HG02885 (cell line): ENCODE data around the gene FGF19.

ENCODE experiments used
- ATAC-seq: cut with Tn5 transposase; IDR thresholded peaks from one replicate; pipeline ENCODE4 v1.9.1; 2021; ENCODE audit warnings: mild to moderate bottlenecking; ENCODE audit not compliant: unreplicated experiment, poor library complexity

FGF19 gene

DNA sequence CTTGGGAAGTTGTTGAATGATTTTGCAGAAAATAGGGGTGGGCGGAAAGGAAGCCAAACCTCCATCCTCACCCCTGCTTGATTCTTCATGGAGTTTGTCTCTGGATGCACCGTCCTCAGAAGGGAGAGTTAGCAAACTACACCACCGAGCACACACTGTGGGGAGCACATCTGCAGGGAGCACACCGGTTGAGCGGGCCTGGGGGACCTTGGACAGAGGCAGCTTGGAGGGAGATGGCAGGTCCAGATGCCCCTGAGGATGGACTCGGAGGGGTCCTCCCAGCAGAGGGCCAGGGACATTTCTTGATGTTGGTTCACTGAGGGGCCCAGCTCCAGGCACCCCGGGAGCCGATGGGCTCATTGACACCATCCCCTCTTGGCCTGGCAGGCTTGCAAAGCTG is 15.1 kb upstream of the FGF19 start:
- ATAC-seq, result no peak

DNA sequence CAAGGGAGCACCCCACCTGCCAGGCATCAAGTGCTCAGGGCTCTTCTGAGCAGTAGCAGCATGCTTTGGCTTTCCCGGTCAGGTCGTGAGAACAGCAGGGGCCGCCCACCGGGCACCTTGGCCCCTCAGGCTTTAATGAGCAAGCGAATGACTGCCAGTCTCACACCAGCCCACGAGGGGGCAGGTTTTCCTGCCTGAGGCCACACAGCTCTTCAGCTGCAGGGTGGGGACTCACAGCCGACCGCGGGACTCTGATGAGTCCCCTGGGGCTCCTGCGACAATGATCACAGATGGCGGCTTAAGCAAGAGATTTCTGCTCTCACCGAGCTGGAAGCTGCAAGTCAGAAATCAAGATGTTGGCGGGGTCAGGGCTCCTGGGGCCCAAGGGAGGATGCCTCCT is 14.3 kb upstream of the FGF19 start:
- ATAC-seq, result no peak

DNA sequence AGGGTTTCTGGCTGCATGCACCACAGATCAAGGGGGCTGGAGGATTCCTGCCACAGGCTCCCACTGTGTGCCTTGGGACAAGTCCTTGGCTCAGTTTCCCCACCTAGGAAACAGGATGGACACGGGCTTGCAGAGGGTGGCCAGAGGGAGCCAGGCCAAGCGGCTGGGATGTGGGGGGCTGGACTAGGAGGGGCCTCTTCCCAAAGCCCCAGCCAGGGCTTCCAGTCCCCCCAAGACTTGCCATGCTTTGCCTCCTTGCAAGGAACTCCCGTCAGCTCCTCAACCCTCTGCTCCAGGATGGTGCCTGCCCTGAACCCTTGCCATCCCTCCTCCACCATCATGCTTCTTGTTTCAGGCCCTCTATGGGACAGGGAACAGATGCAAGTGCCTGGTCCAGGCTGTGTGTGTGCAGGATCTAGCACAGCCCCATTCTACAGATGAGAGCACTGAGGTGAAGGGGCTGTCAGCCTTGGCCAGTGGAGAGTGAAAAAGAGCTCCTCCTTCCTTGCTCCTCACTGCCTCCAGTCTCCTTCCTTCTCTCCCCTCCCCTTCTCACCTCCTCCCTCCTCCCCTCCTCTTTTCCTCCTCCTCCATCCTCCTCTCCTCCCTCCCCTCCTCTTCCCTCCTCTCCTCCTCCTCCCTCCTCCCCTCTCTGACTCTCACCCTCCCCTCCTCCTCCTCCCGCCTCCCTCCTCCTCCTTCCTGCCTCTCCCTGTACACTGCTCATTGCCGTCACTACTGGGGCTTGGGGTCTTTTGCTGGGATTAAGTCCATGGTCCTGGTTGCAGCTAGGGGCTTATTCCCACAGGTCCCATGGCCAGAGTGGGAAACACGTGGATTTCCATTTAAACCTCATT is 13.3 kb upstream of the FGF19 start:
- no peak for ATAC-seq

DNA sequence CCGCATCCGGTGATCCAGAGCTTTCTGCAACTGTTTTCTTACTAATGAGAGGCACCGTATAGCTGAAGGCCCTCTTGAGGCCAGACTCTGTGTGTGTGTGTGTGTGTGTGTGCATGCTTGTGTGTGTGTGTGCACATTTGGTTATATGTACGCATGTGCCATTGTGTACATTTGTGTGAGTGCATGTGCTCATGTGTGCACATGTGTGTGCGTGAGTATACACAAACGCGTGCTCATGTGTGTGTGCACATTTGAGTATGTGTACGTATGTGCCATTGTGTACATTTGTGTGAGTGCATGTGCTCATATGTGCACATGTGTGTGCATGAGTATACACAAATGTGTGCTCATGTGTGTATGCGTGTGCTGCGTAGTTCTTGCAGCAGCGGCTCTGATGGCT is 12.3 kb upstream of the FGF19 start:
- no peak for ATAC-seq

DNA sequence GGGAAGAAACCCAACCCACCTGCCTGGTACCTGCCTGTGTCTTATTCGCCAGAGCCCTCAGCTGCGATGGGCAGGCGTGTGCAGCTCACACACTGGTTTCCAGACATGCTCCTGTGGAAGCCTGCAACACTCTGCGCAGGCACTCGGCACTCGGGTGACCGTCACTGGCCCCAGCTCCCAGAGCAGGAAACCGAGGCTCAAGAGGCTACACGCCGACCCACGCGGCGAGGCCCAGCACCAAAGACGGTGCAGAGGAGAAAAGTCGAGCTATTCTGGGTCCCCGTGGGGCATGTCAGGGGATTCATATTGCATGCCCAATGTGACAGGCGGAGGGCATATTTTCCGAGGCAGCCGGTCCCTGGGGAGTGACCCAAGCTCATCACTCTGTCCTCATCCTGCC is 11.6 kb upstream of the FGF19 start:
- ATAC-seq, result no peak

DNA sequence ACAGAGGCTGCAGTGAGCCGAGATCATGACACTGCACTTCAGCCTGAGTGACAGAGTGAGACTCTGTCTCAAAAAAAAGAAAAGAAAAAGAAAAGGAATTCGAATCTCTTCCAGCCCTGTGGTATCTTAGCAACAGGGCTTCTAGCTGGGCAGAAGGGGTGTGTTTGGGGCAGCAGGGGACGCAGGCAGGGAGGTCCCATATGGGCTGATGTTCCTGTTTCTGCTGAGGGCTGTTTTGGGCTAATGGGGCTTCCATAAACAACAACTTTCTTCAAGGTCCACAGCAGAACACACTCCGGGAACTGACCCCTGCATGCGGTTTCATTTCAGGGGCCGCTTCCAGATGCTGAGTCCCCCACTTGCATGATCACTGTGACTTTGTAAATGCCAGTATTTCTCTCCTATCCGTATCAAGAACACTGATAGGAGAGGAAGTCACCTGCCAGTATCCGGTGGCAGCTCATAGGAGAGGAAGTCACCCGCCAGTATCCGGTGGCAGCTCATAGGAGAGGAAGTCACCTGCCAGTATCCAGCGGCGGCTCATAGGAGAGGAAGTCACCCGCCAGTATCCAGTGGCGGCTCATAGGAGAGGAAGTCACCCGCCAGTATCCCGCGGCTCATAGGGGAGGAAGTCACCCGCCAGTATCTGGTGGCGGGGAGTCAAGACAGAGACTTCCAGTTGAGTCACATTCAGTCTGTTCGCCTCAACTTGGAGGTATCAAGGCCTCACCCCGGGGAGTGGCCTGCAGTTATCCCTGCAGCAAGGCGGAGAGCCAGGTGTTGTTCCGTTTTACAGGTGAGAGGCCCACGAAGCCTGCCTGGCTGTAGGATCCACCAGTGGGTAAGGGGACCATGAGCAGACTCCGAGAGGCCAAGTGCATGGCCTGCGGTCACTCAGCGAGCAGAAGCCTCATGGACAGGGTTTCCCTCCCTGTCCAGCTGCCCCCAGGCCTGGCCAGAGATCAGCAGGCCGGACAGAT is 8.3 kb upstream of the FGF19 start:
- ATAC-seq, result no peak

DNA sequence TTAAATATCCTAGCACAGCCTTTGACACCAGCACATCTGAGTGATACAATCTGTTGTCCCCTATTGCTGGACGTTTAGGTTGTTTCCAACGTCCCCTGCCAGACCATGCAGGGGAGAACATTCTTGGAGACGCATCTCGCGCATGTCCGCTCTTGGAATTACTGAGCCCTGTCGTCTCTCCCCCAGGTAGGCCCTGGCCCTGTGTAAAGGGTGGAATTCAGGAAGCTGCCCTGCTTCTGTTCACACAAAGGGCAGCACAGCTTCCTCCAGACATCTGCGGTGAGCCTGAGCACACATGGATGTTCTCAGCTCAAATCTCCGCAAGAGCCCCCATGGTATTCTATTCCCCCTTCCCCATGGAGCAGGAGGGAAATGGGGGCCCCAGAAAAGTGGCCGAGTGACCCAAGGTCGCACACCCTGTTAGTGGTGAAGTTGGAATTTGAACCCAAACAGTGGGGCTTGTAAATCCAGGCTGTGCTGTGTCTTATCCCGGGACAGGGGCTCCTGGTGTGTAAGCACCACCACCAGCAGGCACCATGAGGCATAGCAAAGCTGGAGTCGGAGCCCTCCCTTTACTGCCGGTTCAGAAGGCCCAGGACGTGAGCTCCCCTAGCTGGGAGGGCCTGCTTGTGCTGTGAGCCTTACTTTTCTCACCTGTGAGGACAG is 5.0 kb upstream of the FGF19 start:
- ATAC-seq, result no peak

DNA sequence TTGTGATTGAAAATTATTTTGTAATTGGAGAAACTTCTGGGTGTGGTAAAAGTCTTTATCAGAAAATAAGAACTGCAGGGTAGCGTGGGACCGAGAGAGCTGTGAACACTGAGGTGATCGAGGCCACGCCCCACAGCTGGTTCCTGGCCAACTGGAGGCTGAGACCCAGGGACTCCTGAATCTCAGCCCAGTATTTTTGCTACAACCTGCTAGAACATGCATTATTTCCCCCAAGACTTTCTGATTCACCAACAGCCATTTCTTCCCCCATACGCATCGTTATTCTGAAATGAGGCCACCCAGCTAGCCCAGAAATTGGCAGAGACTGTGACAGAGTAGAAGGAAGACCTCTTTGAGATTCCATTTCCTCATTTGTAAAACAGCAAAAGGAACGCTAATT is 3.4 kb upstream of the FGF19 start:
- no peak for ATAC-seq

DNA sequence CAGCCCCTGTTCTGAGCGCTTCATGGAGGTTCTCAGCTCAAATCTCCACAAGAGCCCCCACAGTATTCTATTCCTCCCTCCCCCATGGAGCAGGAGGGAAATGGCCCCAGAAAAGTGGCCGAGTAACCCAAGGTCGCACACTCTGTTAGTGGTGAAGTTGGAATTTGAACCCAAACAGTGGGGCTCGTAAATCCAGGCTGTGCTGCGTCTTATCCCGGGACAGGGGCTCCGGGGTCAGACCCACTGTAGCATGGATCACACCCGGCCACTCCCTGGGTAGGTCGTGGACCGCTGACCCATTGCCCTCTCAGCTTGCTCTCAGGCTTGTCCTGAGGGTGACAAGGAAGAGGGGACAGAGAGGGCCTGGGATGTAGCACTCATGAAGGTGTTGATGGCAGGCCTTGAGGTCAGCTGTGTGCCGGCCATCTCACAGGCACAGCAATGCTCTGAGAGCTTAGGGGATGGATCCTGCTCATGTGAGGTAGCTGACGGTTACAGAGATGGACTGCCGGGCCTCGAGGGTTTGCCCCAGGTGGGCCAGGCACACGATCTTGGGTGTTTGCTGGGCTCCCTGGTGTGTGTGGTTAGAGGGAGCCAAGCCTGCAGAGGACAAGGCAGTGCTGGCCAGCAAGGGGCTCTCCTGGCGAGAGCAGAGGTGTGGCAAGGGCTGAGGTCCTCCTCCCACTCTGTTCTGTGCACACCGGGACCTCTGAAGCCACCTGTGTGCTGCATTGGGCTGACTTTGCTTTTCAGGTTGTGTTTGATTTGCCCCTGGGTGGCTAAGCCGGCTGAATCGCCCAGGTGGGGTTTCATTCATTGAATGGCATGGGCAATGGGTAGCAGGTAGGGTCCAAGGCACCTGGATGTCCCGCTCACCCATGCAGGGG is 2.3 kb upstream of the FGF19 start:
- no peak for ATAC-seq

DNA sequence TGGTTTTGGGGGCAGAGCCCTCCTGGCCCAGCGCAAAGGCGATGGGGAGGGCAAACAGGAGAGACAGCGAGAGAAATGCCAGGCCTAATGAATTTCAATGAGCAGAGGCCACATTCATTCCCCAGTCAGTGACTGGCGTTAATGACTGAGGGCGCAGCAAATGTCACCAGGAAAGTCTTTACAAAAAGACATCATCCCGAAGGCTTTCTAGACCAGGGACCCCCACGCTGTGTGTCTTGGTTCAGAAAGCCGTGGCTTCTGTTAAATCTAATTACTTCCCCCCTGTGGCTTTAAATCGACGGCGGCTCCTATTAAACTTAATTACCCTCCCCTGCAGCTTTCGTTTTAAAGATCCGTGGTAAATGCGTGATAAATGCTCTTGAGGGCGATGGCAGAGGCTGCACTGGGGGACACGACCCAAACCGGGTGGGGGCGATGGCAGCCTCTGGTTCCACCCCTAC is 1.6 kb upstream of the FGF19 start:
- ATAC-seq, result no peak

DNA sequence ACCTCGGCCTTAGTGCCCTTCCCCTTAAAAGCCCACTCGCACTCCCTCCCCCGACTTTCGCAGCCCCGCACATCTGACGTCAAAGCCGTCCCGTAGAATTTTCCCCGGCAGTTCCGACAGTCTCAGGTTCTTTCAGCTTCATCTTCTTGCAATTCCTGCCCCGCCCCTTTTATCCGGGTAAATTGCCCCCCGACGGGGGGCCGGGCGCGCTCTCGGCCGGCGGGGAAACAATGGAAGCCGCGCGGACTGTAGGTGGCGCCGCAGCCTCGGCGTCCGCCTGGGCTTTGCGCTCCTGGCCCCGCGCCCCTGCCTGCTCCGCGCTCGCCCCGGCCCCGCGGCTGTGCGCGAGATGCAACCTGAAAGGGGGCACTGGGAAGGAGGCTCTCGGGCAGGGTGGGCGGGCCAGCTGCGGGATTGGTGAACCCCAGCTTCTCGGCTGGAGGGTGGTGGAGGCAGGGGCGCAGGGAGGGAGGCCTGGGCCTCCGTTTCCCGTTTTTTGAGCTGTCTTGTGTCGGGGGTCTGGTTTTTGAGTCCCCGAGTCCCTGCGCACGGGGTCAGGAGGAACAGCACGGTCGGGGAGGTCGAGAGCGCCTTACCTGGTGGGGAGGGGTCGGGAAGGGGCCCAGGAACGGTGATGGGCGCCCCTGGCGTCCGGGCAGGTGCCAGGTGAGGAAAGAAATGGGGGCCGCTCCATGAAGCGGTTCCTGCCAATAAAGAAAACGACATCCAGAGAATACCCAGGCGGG is 859 bp upstream of the FGF19 start:
- no peak for ATAC-seq

DNA sequence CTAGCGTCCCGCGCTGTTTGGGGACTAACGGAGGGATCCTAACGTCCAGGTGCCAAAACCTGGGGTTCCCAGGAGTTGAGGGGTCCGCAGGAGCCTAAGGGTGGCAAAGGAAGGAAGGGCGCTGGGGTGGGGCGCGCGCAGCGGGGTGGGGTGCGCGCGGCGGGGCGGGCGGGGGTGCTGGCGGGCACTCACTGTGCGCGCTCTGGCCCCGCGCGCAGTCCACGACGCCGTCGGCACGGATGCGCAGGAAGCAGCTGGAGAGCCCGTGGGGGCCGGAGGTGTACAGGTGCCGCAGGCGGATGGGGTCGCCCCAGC is 412 bp downstream of the FGF19 start:
- no peak for ATAC-seq

DNA sequence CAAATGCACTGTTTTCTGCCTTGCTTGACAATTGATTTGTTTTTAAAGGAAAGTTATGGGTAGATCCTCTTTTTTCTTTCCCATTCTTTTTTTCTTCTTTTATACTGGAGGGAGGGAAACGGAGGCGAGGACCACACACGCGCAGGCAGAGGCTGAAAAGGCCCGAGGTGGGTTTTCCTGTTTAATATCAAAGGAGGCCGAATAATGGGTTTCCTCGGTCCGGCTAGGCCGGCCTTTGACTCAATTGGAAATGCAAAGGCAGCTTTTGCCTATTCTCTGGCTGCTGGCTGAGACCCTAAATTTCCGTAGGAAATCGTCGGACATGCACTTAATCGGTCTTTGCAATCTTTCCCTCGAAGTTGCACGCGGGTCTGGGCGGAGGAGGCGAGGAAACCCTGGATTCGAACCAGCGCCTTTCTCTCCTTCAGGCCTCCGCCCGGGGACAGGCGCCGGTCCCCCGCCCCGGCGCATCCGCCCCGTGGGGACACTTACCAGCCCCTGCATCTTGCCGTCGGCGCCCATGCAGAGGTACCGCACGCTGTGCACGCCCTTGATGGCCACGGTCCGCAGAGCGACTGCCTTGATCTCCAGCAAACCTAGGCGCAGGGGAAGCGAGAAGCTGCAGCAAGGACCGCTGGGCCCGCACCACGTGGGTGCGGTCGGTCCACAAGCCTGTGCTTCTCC is 911 bp downstream of the FGF19 start:
- ATAC-seq, result no peak

DNA sequence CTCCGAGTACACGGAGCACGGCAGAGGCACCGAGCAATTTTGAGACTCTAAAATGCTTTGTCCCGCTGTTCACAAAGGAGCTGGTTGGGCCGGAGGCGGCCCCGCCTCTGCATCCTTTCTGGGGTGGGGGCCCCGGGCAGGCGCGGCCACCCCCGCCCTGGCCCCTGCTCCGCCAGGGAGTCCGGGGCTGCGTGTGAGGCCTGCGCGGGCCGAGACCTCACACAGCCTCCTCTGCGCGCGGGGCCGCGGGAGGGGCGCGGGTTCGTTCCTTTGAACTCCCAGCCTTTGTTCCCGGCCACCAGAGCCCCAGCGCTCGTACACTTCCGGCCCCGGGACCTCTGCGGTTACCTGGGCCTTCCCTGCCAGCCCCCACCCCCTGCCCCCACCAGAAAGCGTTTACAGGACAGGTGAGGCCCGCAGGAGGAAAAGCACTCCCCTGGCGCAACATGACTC is 1.6 kb downstream of the FGF19 start:
- ATAC-seq, result no peak

DNA sequence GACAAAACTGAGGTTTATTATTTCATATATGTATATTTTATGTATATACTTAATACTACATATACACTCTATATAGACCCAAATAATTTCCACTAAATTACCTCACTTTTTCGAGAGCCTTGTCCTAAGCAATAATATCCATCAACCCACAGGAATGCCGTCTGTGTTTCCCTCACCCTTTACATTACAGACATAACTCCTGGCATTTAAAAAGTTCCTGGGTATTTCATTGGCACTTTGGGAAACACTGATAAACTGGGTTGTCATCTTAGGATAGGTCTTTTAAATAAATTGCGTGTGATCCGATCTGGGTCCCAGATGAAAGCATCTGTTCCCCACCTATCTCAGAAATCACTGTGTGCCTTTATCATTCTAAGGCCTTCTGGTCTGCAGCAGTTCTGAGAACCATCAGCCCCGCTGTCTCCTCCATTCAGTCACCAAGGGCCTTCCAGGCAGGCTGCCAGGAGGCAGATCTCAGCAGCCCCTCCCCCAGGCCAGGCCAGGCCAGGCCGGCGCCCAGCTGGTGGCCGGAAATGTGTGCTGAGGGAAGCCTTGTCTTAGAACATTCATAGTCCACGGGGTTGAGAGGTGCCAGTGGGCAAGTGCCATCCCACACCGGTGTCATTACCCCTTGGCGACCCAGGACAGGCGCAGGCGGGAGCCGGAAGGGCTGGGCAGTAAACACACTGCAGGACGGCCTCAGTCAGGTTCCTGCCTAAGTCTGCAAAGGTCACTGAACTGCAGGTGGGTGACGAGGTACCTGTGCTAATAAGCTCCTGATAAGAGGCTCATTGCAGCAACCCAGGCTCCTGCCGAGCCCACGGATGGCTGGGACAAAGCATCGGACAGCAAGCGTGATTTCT is 3.3 kb downstream of the FGF19 start:
- no peak for ATAC-seq

DNA sequence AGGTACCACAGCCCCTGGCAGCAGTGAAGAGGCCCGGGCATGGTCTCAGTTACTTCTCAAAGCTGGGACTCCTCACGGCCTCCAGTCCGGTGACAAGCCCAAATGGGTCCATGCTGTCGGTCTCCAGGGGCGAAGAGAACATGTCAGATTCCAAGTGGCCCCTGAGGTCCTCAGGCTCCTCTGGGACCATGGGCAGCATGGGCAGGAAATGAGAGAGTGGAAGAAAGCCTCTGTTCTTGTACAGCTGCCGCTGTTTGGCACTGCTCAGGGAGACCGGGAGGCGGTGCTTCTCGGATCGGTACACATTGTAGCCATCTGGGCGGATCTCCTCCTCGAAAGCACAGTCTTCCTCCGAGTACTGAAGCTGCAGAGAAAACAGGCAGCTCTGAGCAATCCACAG is 4.6 kb downstream of the FGF19 start:
- ATAC-seq, result no peak

DNA sequence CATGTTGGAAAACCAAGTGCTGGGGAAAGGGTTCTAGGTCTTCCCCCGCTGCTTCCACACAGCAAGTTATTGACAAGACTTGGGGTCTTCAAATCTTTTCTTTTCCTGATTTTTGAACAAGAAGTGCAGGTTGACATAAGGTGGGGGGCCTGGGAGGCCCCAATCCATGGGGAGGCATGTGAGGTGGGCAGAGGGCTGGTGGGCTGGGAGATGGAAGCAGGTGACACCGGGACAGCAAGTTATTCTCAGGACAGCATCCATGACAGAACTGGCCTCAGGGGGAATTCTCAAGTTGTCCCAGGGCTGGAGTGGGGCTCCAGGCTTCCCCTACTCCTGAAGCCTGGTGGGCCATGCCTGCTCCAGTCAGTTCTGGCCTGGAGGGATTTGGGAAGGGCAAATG is 5.5 kb downstream of the FGF19 start:
- ATAC-seq, result no peak

DNA sequence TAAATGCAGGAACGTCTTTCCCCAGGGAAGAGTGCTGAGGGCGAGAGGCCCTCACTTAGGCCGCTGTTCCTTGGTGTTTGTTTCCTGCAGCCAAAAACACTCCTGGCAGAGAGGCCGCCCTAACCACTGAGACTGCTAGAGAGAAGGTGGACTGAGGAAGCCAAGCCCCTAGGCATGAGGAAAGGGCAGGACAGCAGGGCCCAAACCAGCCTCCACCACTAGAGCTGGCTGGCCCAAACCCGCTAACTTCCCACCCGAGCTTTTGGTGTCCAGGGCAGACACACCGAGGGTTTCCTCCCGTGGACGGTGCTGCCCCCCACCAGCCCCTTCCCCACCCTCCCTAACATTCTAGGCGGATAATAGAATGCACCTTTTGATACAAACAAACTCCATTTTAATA is 6.0 kb downstream of the FGF19 start:
- no peak for ATAC-seq
